CD4-positive, alpha-beta T cell treated with Interleukin-17A for 1 hour (primary cell): ENCODE data around the gene TBX6.

Experiments used
- DNase-seq: peaks from one replicate; pipeline ENCODE4 v3.0.0-alpha.2; 2020

TBX6 gene

DNA sequence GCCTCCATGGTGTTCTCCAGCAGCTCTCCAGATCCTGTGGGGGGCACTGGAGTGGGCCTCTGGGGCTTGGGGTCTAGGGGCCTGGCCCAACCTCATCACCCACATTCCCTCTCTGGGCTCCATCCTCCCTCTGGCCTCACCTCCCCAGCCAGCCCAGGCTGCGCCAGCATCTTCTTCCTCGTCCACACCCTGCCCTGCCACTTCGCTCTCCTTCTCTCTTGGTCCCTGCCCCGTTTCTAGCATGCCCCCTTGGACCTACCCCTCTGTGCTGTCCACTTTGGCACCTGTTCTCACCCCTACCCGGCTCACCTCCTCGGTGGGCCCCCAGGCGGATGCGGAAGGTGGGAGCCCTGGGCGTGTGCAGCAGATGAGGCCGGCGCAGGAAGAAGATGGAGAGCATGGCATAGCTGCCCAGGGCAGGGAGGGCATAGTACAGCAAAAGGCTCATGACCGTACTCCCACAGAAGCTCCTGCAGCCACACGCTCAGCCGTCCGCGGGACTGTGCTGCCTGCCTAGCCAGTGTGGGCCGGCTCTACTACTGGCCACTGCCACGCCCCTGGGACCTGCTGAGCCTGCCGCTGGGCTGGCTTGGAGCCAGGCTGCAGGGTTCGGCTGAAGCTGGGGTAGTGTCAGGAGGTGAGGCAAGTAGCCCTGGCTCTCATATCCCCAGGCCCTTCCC is 21.4 kb upstream of the TBX6 start, which contains the start of gene GDPD3:
GDPD3 (minus strand) TSS at position 507 of the 680 bp plus-strand sequence; CDS start at position 448, 59 bp downstream.
- no peak for DNase-seq

GRCh38 chr16:30112197-30113030 is 20.7 kb upstream of the TBX6 start:
- DNase-seq = peak; percentile 59

DNA sequence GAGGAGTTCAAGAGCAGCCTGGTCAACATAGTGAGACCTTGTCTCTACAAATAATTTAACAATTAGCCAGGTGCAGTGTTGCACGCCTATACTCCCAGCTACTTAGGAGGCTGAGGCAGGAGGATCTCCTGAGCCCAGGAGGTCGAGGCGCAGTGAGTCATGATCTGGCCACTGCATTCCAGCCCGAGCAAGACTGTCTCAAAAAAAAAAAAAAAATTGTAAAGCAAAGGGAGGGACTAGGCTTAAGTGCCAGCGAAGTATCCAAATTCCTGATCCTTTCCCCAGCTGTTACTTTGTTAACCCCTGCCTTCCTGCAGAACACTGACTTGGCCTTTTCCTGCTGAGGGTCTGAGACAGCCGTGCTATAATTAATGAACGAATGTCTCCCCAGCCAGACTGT is 18.9 kb upstream of the TBX6 start:
- DNase-seq = no peak

GRCh38 chr16:30108059-30108850 is 16.5 kb upstream of the TBX6 start:
- no peak for DNase-seq

DNA sequence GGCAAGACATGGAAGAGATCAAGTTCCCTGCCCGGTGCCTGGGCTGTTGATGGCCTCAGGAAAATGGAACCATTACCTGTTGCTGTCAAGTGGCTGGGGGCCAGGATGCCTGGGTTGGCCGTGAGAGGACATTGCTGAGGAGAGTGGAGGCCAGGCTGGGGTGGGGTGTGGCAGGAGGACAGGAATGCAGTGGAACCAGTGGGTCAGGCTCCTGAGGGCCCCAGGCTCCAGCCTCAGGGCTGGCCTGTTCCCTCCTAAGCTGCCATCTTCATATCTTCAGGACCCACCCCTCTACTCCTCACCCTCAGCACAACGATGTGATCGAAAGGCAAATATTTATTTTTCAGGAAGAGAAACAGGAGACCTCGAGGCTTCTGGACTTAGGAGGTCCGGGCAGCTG is 12.8 kb upstream of the TBX6 start:
- DNase-seq = no peak

DNA sequence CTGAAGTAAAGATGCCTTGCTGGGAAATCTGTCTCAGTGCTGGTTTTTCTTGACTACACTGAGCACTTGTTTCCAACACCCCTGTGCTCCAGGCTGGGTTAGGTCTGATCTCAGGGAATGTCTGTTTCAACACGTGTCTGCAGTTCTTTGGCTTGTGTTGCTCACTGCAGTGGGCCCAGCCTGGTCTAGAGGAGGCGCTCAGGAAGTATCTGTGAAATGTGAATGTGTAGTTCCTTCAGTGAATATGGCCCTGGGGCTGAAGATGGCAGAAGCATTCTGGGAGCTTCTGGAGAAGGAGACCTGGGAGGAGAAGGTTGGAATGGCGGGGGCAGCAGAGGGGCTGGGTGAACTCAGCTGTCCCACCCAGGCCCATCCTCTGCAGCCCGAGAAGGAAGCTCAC is 12.4 kb upstream of the TBX6 start:
- no peak for DNase-seq

DNA sequence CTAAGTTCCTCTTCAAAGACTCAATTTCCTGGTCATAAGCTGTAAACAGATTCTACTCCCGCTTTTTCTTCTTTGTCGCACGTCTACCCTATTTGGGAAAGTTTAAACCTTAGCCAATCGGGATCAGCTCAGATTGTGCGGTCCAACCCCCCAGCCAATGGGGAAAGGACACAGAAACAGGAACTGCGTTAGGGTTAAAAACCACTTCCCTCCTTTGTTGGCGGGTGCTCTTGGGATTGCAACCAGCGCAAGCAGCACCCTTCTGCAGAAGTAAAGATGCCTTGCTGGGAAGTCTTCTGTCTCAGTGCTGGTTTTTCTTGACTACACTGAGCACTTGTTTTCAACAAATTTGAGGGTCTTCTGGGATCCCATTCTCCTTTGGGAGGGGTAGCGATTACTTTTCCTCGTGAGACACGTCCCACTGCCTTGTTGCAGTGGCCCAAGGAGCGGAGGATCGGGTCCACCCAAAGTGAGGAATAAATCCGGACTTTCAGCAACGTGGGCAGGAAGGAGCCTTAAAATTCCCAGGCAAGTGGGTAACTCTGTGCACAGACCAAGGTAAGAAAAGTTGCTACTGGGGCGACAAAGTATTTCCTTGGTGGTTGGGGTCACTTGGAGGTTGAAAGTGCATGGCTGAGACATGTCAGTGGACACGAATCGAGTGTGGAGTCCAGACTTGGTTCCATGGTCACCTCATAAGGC is 5.3 kb upstream of the TBX6 start:
- DNase-seq = peak; percentile 41

GRCh38 chr16:30096105-30096861 is 4.6 kb upstream of the TBX6 start, which contains the start of gene YPEL3:
Gene YPEL3, minus strand, starts transcription at chr16:30096213. Its CDS starts 731 bp downstream, at chr16:30095482.
- peak; percentile 90 for DNase-seq

DNA sequence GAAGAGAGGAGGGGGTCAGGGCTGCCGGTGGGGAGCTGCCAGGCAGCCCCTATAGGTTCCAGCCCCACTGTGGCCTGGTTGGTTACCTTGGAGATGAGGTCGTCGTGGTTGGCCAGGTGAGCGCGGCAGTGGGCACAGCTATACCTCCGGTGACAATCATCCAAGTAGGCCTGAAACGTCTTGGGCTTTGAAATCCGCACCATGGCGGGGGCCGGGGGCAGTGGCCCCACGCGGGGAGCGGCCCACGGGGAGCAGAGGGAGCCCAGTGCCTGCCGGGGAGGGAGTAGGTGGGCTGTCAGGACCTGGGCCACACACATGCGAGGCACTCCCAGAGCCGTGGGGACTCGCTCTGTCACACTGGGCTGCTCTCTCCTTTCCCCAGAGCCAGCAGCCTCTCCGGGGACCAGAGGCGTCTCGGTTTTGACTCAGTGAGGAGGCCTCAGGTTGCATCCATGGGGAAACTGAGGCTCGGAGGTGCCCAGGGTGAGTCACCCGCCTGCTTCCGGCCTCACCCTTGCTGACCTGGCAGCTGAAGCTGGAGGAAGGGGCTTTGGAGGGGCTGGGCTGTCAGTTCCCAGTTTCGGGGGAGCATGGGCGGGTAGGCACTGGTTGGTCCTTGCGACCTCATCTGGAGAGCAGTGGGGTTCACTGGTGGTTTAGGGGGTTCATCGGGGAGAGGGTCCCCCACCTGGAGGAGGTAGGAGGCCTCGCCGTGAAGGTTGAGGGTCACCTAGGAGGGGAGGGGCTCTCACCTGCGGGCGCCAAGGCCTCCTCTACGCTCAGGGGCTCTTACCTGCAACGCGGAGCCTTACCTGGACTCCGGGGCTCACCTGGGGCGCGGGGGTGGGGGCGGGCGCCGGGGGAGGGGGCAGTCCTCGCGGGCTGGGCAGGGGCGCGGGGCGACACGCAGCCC is 3.7 kb upstream of the TBX6 start:
- peak; percentile 9 for DNase-seq

GRCh38 chr16:30094541-30095165 is 2.9 kb upstream of the TBX6 start:
- DNase-seq = no peak

DNA sequence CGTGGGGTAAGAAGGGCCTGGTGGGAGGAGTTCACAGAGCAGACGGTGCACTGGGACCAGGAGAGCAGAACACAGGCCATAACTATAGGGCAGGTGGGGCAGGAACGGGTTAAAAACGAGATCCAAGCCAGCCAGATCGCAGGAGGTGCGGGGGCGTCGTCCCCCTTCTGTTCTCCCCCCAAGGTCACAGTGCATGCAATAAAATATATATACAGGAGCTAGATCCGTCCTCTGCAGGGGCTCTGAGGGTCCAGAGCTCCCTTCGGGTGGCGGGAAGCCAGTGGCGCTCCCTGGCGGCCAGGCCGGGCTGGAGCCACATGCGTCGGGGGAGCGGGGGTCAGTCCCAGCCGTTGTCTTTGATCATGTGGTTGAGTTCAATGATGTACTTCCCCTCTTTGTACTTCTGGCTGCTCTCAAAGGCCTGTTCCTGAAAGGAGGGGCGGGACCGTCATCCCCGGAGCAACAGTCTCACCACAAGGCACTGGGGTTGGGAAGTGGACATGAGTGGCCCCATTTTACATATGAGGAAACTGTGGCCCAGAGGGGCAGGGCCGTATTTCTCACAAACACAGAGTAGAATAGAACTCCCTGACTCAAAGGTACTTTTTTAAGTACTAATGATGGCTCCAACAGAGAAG is 768 bp upstream of the TBX6 start:
- DNase-seq = peak; percentile 83

DNA sequence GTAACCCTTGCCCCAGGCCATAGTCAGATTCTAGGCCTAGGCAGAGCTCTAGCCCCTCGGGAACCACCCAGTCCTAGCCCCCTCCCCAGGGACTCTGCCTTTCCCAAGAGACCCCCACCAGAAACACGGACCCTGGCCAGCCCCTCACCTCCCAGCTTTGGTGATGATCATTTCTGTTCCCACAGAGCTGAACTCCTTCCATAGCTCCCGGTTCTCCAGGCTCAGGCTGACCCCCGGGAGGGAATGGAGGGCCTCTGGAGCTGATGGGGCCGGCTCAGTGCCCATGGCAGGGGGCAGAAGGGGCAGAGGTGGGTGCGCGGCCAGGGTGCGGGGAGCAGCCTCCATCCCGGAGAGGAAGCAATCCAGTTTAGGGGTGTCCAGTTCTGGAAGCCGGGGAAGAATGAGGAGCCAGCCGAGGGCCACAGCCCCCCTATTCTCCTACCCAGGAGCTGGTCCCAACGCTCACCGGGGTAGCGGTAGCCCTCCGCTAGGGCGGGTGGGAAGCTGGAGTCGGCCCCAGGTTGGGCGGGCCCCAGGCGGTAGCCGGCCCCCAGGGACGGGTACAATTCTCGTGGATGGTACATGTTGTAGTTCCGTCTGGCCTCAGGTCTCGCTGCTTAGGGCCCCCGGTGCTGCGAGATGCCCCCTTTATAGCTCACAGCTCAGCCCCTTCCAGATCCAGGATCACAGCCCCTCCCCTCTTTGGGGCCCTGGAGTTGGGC is 953 bp downstream of the TBX6 start:
- no peak for DNase-seq

- DNase-seq = no peak
These were observed 2.7 kb downstream of the TBX6 start for GRCh38 chr16:30088832-30089624.

DNA sequence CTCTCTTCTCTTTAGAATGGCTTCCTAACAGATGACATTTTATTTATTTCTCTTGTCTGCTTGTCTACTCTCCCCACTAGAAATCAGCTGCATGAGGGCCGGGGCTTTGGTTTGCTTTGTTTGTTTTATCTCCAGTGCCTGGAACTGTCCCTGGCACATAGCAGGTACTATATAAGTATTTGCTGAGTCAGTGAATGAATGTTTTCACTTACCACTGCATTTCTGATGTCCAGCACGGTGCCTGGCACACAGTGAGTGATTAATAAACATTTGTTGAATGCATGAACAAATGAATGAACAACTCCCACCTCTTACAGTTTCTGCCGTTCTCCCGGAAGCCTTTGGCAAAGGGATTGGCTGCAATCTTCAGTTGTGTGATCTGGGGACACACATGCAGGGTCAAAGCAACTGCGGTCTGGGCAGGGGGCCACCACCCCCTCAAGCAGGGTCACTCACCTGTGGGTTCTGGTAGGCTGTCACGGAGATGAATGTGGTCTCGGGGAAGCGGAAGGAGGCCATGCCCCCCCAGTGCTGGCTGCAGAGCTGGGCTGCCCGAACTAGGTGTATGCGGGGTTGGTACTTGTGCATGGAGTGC is 3.4 kb downstream of the TBX6 start:
- no peak for DNase-seq

- DNase-seq = no peak
These were observed 4.4 kb downstream of the TBX6 start for GRCh38 chr16:30087181-30087898.

DNA sequence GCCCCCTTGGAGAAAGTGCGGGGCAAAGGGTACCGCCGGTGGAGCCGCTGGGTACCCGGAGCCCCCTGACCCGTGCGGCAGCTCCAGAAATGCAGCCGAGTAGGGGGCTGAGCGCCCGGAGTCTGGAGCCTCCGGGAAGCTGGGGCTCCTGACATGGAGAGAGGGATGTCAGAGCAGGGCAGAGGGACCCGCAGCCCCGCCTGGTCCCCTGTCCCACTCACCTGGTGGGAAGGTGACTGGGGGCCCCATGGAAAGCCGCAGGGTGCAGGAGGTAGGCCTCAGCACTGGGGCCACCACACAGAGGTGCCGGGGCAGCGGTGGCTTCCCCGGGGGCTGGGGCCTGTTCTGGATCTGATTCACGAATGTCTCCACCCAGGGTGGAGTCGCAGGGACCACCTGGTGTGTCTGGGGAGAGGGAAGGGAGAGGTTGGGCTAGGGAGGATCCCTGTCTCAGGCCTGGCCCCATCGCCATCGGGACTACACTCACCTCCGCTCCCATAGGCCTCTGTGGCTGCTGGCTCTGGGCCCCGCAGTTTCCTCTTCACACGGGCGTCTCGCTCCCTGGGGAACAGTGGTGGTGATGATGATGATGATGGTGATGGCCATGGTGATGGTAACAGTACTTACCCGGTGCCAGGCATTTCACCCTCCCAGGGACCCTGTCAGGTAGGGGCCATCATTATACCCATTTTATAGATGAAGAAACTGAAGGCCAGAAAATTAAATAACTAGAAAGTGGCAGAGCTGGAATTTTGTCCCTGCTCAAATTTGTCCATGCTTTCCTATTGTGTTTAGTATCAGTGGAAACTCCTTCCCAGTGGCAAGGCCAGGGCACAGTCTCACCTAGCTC is 5.2 kb downstream of the TBX6 start:
- no peak for DNase-seq
